IPS DF 6.9 (cell line): ENCODE measurements around the gene NPW.
"Not testable (repeated sequence)": the region's sequence is repeated elsewhere in the genome, so short reads cannot be mapped to it uniquely, and the experiment has no call there.

Experiments used
- DNase-seq: peaks from one replicate; pipeline ENCODE4 v3.0.0-alpha.2; 2013; ENCODE audit warnings: low read depth, low spot score
- H3K27ac ChIP-seq: one replicate; pipeline ENCODE4 v1.5.1; 2013; ENCODE audit warnings: low read length, control low read depth
- H3K27me3 ChIP-seq: 2 replicates; pipeline ENCODE4 v1.6.1; 2013; ENCODE audit warnings: mild to moderate bottlenecking, low read length; ENCODE audit not compliant: control insufficient read depth, insufficient read depth
- H3K36me3 ChIP-seq: 2 replicates; pipeline ENCODE4 v1.6.1; 2013; ENCODE audit warnings: low read length; ENCODE audit not compliant: control insufficient read depth, insufficient read depth
- H3K4me1 ChIP-seq: 2 replicates; pipeline ENCODE4 v1.6.1; 2013; ENCODE audit warnings: low read length; ENCODE audit not compliant: control insufficient read depth, insufficient read depth
- H3K4me3 ChIP-seq: 2 replicates; pipeline ENCODE4 v1.5.1; 2013; ENCODE audit warnings: mild to moderate bottlenecking, low read length
- H3K9me3 ChIP-seq: 2 replicates; pipeline ENCODE4 v1.6.1; 2013; ENCODE audit warnings: low read length, inconsistent platforms; ENCODE audit not compliant: control insufficient read depth, insufficient read depth
- whole genome bisulfite sequencing: extraction: QIAGEN DNeasy Blood & Tissue Kit; methylation state at CpG from one replicate; pipeline ENCODE4 v1.1.7; 2013; ENCODE audit warnings: mixed read lengths, missing lambda C conversion rate; ENCODE audit not compliant: insufficient read length, insufficient coverage; 5-methylcytosine and 5-hydroxymethylcytosine counted together

Gene NPW

DNA sequence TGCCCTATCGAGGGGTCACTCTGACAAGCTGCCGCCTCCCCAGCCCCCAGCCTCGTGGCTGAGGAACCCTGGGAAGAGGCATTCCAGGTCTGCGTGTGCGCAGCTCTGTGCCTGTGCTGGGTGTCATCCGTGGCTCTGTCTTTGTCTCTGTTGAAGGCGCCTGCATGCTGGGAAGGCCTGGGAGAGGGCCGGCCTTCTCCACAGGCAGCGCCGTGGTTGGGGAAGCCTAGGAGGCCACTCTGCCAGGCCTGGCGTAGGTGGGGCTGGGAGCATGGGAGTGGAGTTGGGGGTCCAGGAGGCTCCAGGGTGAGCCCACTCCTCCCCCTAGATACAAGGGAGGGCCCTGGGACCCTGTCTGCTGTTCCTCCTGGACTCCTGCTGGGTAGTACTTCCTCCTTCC, 10.5 kb downstream of the NPW start:
- DNase-seq, result no peak
- peaks cover 5% of the 10 kb centered on the region for H3K4me1 ChIP-seq
- no CpG with 5 or more reads among the region's 11 CpGs for WGBS
- no peak overlapping the region for H3K27ac ChIP-seq
- peaks cover 3% of the 10 kb centered on the region; the same call in 1 of the 2 replicates for H3K27me3 ChIP-seq
- H3K4me3 ChIP-seq, result no peak overlapping the region
- H3K9me3 ChIP-seq, result no peaks in the 10 kb centered on the region
- no peaks in the 10 kb centered on the region for H3K36me3 ChIP-seq

DNA sequence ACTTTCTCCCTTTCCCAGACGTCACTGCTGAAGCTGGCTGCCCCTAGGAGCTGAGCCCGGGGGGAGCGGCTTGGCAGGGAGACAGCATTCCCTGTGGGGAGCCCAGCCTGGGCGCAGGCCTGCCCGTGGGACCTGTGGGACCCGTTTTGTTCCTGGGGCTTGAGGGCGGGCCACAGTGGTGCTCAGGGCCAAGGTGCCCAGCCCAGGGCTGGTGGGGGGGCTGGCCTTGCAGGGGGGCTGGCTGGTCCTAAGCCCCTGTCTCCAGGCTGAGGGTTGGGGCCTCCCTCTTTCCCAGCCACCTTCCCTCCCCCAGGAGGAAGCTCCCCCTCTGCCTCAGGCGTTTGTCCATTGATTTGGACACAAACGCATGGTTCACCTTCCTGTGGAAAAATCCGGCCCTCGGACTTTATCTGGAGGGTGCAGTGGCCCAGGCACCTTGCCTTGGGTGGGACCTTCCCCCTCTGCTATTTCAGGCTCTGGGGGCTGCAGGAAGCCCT, 11.5 kb downstream of the NPW start:
- H3K27me3 ChIP-seq, result peaks cover 3% of the 10 kb centered on the region; the same call in 1 of the 2 replicates
- peaks cover 7% of the 10 kb centered on the region for H3K4me1 ChIP-seq
- no CpG with 5 or more reads among the region's 11 CpGs for WGBS
- no peak for DNase-seq
- no peak overlapping the region for H3K27ac ChIP-seq
- no peaks in the 10 kb centered on the region for H3K36me3 ChIP-seq
- H3K4me3 ChIP-seq, result no peak overlapping the region
- H3K9me3 ChIP-seq, result no peaks in the 10 kb centered on the region

DNA sequence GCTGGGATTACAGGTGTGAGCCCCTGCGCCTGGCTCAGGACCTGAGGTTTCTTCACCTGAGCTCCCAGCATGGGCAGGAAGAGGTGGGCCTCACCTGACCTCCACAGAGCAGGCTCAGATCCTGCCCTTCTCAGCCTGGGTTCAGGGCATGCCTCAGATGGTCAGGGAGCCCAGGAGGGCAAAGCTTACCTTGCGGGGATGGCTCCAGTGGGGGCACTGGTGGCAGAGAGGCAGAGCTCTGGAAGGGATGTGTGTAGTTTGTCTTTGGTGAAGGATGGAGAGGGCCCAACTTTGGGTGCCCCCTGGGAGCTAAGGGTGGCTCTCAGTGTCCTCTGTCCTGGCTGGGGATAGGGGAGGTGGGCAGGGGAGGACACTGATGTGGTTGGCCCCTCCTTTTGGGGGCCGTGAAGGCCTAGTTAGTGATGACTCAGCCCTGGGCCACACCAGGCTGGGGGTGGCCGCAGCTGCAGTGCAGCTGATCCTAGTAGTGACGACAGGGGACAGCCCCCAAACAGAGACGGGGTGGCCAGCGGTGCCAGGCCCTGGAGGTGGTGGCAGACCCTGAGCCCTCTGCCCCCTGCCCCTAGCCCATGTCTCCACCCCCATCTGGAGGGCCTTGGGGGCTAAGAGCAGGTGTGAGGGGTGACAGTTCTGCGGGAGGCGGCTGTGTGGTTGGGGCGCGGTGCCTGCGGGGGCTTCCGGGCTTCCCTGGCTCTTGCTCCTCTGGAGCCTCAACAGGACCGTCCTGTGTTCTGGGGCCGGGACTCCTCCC, 12.9 kb downstream of the NPW start:
- DNase-seq, result no peak
- H3K9me3 ChIP-seq, result no peaks in the 10 kb centered on the region
- WGBS, result no CpG with 5 or more reads among the region's 15 CpGs
- no peak overlapping the region for H3K27ac ChIP-seq
- H3K27me3 ChIP-seq, result peaks cover 1% of the 10 kb centered on the region; the same call in 1 of the 2 replicates
- peaks cover 6% of the 10 kb centered on the region for H3K4me1 ChIP-seq
- no peak overlapping the region for H3K4me3 ChIP-seq
- no peaks in the 10 kb centered on the region; the same call in 1 of the 2 replicates for H3K36me3 ChIP-seq

DNA sequence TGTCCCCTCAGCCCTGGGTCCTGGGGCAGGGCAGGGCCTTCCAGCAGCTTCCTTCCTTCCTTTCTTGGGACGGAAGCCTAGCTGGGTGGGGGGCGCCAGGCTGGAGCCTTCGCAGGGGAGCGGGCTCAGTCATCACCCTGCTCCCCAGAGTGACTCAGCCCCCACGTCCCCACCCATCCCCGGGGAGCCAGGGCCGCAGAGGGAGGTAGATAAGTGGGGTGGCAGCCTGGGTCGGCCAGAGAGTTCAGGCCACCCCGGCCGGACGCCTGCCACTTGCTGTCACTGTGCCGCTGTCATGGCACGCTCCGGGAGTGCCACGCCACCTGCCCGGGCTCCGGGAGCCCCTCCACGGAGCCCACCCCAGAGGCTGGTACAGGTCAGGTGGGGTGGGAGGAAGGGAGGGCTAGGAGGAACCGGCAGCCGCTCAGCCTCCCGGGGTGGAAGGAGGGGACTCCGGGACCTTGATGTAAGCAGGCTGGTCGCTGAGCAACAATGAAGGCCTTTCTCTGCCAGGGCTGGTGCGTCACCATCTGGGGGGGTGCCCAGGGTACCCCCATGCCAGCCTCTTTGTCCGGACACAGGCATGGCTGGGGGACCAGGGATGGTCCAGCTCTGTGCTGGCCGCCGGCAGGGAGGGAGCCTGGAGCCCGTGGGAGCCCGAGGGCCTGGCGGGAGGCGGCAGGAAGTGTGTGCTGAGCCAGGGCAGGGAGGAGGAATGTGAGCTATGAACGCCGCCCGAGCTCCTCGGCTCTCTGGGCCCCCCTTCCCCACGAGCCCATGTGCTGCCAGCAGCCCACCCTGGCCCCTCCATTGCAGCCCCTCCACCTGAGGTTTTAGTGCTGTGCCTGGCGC, 13.7 kb downstream of the NPW start:
- H3K4me3 ChIP-seq, result no peak overlapping the region

DNA sequence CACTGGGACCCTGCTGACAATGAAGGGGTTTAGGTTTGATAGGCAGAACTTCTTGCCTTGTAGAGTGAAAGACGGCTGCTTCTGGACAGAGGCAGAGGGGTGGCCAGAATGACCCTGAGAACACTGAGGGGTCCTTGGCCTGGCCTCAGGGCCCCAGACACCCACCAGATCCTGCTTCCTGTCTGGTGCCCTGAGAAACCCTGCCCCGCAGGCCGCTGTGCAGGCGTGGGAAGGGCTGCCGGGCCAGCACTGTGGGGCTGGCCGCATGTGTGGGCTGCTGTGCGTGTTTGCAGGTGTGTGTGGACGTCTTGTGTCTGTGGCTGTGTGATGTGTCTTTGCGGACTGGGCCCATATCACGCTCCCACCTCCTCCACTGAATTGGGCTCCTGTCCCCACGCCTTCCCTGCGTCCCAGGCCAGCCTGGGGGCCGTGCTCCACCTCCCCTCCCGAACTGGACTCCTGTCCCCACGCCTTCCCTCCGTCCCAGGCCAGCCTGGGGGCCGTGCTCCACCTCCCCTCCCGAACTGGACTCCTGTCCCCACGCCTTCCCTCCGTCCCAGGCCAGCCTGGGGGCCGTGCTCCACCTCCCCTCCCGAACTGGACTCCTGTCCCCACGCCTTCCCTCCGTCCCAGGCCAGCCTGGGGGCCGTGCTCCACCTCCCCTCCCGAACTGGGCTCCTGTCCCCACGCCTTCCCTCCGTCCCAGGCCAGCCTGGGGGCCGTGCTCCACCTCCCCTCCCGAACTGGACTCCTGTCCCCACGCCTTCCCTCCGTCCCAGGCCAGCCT, 14.5 kb downstream of the NPW start:
- H3K4me3 ChIP-seq, H3K27me3 ChIP-seq, H3K4me1 ChIP-seq, H3K27ac ChIP-seq, H3K9me3 ChIP-seq, H3K36me3 ChIP-seq, DNase-seq: not testable (repeated sequence)
- no CpG with 5 or more reads among the region's 32 CpGs for WGBS

More for the DNA sequence above, 13.7 kb downstream of the NPW start:
- H3K27ac ChIP-seq, result no peak overlapping the region
- no peaks in the 10 kb centered on the region for H3K27me3 ChIP-seq
- no CpG with 5 or more reads among the region's 37 CpGs for WGBS
- DNase-seq, result no peak
- no peaks in the 10 kb centered on the region; the same call in 1 of the 2 replicates for H3K36me3 ChIP-seq
- H3K4me1 ChIP-seq, result peaks cover 4% of the 10 kb centered on the region; the same call in 1 of the 2 replicates
- H3K9me3 ChIP-seq, result no peaks in the 10 kb centered on the region

DNA sequence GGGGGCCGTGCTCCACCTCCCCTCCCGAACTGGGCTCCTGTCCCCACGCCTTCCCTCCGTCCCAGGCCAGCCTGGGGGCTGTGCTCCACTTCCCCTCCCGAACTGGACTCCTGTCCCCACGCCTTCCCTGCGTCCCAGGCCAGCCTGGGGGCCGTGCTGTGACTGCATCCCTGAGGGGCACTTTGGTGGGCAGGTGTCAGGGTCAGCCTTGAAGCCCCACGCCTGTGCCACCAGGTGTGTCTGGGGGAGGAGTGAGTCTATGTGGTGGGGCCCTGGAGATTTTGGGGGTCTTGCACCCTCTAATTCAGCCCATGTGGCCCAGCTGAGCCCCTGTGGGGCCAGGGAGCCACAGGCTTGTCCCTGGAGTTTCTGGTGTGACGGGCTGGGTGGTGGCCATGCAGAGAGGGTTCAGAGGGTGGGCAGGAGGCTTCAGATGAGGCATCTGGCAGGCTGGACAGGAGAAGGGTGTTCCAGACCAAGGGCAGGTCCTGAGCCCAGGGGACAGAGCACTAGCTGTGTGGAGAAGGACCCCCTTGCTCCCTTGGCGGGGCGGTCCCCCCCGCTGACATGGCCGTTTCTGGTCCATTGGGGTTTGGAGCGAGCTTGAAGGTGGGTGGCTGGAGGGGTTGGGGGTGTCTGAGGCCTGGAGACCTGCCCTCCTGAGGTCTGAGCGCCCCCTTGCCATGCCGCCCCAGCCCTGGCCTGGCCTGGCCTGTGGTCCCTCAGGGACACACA, 15.3 kb downstream of the NPW start:
- Histone ChIP-seq H3K4me3 (no peak overlapping the region), H3K27ac (no peak overlapping the region), H3K36me3 (no peaks in the 10 kb centered on the region; the same call in 1 of the 2 replicates), H3K9me3 (no peaks in the 10 kb centered on the region), H3K4me1 (peaks cover 4% of the 10 kb centered on the region; the same call in 1 of the 2 replicates), H3K27me3 (no peaks in the 10 kb centered on the region)
- DNase-seq, result no peak
- no CpG with 5 or more reads among the region's 17 CpGs for WGBS

DNA sequence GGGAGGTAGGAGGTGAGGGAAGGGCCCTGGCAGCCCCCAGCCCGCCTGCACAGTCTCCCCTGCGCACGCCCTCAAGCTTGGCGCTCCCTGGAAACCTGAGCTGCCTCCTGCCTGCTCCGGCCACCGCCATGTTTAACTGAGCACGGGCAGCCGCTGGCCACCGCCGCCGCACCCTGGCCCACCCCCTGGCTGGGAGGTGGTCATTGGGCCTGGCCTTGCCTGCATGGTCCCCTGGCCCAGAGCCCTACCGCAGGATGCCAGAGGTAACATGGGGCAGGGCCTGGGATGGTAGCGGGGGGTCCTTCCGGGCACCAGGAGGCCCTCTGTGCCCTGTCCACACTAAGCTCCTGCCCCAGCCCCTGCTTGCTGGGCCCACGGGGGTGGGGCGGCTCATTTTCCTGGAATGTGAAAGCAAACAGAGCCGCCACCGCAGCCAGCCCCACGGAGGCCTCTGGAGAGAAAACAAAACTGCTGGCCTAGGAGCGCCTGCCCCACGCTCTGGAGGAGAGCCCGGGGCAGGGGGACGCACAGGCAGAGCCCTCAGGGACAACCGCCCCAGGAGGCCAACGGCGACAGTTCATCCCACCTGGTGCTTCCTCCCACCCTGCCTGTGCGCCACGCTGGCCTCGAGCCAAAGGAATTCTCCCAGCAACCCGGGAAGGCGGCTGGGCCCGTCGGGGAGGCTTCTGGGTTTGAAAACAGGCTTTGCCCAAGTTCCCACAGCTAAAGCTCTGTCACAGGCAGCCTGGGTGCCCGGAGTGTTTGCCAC, 16.0 kb downstream of the NPW start:
- Histone ChIP-seq H3K4me1 (0 out of 2 replicates have a peak, but pooled peaks cover 2% of the 10 kb centered on the region), H3K4me3 (no peak overlapping the region), H3K27ac (no peak overlapping the region)

DNA sequence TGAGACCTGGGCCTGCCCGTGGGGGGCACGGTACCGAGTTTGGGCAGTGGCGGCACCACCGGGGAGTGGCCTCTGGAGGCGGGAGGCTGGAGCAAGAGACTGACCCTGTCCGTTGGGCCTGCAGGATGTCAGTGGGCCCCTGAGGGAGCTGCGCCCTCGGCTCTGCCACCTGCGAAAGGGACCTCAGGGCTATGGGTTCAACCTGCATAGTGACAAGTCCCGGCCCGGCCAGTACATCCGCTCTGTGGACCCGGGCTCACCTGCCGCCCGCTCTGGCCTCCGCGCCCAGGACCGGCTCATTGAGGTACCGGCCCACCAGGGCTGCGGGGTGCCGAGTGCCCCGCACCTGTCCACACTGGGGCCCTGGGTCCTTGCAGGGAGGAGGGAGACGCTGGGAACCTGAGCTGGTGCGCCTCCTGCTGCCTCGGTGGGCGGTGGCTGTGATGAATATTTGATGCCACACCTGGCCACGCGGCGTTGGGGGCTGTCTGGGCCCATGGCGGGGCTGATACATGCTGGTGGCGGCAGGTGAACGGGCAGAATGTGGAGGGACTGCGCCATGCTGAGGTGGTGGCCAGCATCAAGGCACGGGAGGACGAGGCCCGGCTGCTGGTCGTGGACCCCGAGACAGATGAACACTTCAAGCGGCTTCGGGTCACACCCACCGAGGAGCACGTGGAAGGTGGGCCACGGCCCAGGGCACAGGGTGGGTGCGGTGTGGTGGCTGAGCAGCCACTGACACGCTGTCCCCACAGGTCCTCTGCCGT, 16.8 kb downstream of the NPW start:
- no peaks in the 10 kb centered on the region for H3K27me3 ChIP-seq
- no peaks in the 10 kb centered on the region for H3K9me3 ChIP-seq
- no peak overlapping the region for H3K27ac ChIP-seq
- H3K36me3 ChIP-seq, result no peaks in the 10 kb centered on the region; the same call in 1 of the 2 replicates
- H3K4me3 ChIP-seq, result no peak overlapping the region
- no peak for DNase-seq
- WGBS, result no CpG with 5 or more reads among the region's 47 CpGs
- H3K4me1 ChIP-seq, result 0 out of 2 replicates have a peak, but pooled peaks cover 2% of the 10 kb centered on the region

More for the DNA sequence above, 16.0 kb downstream of the NPW start:
- Histone ChIP-seq H3K36me3 (no peaks in the 10 kb centered on the region; the same call in 1 of the 2 replicates), H3K27me3 (no peaks in the 10 kb centered on the region), H3K9me3 (no peaks in the 10 kb centered on the region)
- no CpG with 5 or more reads among the region's 34 CpGs for WGBS
- DNase-seq, result no peak
